ENCODE measurements around the gene ZNF41.

GRCh38 chrX:47484885-47485284 is 1.9 kb upstream of the ZNF41 start:
- TF ChIP-seq CTCF (IDR thresholded peaks at IDR 0.05) = no peak
- no peak for TF ChIP-seq POLR2AphosphoS5 (IDR thresholded peaks at IDR 0.05; ENCODE audit: low read depth, low read length)
- TF ChIP-seq, protein P1, sequence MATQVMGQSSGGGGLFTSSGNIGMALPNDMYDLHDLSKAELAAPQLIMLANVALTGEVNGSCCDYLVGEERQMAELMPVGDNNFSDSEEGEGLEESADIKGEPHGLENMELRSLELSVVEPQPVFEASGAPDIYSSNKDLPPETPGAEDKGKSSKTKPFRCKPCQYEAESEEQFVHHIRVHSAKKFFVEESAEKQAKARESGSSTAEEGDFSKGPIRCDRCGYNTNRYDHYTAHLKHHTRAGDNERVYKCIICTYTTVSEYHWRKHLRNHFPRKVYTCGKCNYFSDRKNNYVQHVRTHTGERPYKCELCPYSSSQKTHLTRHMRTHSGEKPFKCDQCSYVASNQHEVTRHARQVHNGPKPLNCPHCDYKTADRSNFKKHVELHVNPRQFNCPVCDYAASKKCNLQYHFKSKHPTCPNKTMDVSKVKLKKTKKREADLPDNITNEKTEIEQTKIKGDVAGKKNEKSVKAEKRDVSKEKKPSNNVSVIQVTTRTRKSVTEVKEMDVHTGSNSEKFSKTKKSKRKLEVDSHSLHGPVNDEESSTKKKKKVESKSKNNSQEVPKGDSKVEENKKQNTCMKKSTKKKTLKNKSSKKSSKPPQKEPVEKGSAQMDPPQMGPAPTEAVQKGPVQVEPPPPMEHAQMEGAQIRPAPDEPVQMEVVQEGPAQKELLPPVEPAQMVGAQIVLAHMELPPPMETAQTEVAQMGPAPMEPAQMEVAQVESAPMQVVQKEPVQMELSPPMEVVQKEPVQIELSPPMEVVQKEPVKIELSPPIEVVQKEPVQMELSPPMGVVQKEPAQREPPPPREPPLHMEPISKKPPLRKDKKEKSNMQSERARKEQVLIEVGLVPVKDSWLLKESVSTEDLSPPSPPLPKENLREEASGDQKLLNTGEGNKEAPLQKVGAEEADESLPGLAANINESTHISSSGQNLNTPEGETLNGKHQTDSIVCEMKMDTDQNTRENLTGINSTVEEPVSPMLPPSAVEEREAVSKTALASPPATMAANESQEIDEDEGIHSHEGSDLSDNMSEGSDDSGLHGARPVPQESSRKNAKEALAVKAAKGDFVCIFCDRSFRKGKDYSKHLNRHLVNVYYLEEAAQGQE (IDR thresholded peaks at IDR 0.05; ENCODE audit: insufficient read depth in 1 of 2, low read depth in 2 of 2, low read length in 1 of 2) = no peak
- TF ChIP-seq TCF7L2 (IDR thresholded peaks at IDR 0.05; ENCODE audit: low read depth, low read length) = no peak
